HG02938 (cell line): ENCODE measurements around the gene PIR.

Source experiments
- ATAC-seq: cut with Tn5 transposase; IDR thresholded peaks from one replicate; pipeline ENCODE4 v1.9.1; 2021; ENCODE audit warnings: mild to moderate bottlenecking, moderate library complexity; ENCODE audit not compliant: unreplicated experiment

PIR gene

DNA sequence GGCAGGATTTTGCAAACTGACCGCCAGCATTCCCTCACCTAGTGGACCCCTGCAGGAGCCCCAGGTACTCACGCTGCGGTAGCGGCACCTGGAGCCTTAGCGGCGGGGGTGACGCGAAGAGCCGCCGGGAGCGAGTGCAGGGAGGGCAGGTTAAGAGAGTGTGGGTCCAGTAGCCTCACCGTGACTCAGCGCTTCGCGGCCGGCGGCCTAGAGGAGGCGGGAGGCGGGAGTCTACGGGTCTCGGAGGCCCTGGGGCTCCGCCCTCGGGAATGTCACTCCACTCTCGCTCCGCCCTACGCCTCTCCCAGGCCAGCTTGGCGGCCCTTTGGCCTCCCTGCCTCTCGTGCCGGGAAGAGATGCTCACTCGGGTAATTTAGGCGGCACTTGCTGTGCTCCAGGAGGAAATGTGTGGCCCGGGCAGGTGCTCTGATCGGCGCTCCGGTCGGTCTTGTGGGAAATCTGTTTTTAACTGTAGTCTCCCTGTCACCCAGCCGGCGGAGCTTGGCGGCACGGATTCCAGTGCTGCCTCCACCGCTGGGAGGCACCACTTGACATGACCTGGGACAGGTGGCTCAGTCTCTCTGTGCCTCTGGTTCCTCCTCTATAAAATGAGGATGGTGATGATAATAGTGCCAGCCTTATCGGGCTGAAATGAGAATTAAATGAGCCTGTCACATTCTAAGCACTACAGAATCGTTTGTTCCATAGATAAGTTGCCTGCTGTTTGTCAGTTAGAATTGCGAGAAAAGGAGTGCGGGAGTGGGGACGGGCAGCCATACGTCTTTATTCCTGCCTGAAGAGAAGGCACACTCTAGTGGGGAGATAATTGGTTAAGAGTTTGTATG is at the start of gene PIR:
Gene PIR, minus strand, starts transcription at position 216 of the 845 bp plus-strand sequence. CDS start 2,076 bp downstream, outside the sequence.
- peak; percentile 94 for ATAC-seq

DNA sequence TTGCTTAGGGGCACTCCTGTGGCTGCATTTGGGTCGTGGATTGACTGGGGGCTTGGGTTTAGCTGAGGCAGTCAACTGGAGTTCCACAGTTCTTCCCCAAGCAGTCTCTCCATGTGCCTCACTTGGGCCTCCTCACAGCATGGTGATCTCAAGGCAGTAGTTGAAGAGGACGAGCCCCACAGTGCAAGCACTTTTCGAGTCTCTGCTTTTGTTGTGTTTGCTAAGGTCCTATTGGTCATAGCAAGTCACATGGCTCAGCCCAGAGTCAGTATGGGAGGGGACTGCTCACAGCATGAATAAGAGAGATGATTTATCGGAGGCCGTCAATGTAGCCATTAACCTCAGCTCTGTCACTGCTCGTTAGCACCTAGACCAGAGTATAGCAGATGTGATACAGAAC is 37.2 kb upstream of the PIR start:
- ATAC-seq = no peak

DNA sequence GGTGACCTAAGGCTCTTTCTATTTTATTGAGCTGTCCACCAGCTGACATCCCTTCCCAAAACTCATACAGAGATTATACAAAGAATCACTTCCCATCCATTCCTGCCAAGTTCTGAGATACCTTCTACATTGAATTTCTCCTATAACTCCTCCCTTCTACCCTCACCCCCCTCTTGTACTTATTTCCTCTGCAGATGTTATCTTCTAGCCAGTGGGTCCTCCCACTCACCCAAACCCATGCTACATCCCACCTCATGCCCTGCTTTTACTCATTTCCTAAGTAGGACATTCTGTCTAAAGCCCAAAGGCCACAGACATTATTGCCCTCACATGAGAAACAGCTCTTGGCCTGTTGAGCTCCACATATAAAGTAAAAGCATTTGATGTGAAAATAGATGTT is 36.0 kb upstream of the PIR start:
- no peak for ATAC-seq

DNA sequence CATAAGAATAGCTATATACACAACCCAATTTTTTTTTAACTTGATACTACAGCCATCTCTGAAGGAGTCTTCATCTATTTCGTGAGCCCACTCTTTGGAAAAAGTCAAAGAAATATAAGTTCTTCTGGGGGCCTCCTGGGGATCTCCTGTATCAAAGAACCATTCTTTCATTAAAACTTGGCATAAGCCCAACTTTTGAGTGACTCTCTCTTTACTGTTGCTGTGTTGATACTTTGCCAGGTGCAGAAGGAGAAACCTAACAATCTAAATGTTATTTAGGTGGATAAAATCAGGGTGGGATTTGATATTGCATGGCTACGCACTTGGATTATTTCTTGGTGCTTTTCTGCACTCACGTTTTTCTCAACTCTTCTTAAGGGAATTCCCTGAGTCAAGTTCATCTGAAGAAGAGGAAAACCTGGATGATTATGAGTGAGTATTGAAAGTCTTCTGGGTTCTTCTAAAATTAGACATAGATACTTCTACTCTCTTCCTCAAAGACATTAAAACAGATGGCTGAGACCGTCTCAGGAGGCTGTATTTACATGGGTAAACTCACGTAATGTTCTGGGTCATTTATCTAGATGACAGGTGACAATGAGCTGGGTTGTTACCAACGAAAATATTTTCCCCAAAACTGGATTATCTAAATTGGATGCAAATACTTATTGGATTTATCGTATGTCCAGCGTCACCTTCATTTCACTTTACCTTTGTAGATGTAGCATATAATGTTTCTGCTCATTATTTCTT is 32.7 kb upstream of the PIR start:
- no peak for ATAC-seq

DNA sequence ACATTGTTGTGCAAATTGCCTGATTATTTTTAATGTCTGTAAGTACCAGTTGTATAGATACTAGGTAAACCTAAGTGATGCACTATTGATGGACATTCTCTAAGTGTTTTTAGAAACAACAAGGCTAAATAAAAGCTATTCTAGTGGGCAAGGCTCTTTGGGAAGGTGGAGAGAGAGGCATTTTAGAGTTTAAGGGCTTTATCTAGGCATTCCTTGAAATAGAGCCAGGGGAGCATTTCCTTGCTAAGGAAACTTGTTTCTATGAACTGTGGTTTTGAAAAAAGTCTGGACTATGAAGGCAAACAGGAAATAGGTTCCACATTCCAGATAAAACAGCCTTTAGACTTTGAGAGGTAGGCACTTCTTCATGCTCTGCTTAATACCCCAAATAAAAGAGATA is 31.3 kb upstream of the PIR start:
- no peak for ATAC-seq

DNA sequence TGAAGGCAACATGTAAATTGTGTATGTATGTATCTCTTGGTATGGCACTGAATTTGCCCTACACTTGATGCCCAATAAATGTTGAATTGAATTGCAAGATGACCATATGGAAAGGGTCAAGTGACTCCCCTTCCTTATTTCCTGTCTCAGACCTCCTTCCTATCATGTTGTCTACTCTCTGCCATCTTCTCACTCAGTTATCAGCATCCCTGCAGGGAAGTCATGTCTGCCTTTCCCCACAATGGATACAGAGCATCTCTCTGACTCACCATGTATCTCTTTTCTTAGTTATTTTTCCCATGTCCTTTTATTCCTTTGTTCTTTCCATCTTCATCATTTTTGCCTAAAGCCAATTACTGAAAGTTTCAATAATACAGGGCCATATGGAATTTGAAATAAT is 30.0 kb upstream of the PIR start:
- no peak for ATAC-seq

DNA sequence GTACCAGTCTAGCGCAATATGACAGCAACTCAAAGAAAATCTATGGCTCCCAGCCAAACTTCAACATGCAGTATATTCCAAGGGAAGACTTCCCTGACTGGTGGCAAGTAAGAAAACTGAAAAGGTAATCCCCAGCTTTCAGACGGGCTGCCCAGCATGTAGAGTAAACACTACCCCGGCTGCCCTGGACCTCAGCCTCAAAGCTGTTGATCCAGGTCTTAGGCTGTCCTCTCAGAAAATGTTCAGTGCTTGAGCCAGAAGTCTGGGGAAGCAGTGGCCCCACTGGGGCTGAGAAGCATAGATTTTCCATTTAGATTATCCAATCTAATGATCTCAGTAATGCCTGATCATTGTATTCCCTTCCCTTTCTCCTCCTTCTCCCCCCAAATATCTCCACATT is 29.3 kb upstream of the PIR start:
- ATAC-seq = no peak

DNA sequence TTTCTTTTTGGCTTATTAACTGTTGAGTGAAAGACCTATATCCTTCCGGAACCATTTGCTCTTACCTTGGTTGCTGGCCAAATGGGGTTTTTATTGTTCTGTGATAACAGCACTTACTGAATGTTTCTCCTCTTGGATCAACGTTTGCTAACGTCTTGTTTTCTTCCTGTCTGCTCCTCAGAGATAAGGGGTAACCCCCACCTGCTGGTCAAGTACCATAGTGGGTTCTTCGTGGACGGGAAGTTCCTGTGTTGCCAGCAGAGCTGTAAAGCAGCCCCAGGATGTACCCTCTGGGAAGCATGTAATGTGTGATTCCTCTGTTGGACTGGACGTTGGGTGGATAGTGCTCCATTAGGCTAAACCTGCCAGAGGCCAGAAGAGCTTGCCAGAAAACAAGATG is 22.8 kb upstream of the PIR start:
- ATAC-seq = no peak

DNA sequence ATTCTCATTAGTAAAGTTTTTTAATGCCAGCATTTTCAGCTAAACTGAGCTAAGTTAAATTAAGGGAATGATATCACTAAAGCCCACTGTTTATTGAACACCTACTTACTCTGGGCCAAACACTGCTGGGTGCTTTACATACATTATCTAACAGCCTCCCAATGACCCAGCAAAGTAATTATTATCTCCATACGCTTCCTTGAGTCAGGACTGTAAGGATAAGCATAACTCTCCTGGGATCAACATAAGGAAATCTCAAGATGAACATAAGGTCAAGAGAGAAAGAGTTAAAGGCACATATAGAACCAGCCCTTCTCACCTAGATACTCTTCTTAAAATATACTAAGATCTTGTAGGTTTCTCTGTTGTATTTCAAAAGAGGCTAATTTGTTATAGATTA is 21.1 kb upstream of the PIR start:
- no peak for ATAC-seq

DNA sequence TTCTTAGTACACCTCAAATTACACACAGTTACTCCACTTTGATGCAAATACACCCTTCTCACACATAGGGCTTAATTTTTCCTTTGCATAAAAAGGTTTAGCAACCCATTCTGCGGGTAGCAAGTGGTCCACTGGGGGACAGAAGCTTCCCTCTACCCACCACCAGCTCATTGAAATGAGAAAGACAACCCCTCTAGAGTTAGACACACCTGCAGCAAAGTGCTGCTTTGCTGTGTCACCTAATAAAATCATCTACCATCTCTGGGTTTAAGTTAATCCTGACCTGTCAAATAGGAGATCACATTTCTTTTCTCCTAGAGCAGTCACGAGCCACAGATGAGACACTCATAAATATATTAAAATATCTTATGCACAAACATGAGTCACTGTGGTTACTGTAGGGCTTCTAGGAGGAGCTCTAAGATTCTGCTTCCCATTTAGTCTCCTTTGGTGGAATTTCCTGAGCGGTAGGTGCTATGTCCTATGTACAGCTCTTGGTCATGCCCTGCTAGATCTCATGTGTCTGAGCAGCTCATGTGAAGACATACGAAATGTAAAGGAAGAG is 19.4 kb upstream of the PIR start:
- ATAC-seq = no peak

DNA sequence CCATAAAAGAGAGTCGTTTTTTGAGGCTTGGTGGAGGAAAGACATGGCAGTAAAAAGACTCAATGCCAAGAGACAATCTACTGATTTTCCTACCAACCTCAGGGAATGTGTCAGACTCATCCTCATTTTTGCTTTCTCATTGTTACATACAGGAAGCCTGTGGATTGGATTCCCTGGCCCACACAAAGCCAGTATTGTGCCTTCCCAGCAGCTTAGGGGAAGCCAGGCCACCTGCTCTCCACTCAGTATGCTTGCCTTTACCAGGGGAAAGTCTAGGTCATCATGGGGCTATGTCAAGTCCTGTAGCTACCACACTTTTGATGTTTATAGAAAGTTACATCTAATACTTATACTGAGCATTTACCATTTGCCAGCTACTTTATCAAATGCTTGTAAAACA is 18.4 kb upstream of the PIR start:
- no peak for ATAC-seq

DNA sequence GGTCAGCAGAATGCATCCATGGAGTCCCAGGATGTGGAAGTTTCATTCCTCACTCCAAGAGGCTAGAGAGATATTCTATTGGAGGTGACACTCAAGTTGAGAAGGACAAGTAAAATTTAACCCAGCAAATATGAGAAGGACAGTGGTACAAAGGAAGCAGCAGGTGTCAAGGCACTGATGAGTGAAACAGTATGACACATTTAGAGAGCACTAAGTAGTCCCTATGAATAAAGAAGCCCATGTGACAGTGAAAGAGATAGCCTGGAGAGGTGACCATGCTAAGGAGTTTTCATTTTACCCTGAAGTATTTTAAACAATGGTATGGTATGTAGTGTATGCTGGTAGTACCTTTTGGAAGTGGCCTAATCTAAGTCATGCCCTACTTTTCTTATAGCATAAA is 16.7 kb upstream of the PIR start:
- no peak for ATAC-seq

DNA sequence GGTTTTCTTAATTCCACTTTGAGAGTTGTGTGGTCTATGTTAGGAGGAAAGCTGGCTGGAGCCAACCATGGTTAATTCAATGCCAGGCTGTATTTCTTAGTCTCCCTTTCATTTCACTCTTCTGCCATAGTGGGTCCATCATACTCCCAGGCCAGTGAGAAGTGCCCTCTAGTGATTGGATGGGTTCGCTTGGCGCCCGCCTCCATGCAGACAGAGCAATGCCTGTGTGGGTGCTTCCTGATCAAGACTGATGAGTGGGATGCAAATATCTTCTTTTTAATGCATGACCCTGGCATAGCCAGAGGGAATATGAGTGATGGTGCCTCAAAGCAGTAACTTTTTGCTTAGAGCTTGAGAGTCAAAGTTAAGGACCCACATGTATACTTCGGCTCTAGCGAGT is 13.9 kb upstream of the PIR start:
- no peak for ATAC-seq

DNA sequence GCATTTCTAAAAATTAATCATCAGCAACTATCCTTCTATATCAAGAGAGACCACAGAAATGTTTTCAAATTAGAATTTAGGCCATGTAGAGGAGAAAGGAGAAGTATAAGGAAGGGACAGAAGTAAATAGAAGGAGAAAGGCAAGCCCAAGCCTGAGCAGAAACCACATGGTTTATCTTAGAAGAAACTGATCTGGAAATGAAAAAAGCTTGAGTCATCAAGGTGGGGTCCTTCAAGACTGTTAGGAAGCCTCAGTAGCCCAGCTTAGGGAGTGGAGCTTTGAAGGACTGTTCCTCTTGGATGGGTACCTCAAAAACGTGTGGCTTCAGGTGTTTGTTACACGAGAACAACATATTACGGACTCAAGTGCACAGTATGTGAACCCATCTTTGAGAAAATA is 12.0 kb upstream of the PIR start:
- ATAC-seq = no peak

DNA sequence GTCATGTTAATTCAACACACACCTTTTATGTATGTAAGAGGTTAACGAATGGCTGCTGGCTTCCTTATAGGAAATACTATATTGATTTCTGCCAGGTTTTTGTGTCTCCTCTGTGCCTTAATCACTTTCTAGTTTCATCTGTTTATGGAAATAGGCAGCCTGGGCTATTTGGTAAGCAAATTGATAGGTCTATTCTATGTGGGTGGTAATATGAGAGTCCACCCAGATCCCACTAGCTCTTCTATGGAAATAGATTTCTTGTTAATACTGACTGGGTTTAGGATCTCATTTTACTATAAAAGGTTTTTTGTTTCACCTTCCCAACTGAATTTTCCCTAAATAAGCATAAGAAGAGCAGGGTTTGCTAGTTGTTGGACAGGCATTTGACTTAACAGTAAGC is 11.5 kb upstream of the PIR start:
- no peak for ATAC-seq

DNA sequence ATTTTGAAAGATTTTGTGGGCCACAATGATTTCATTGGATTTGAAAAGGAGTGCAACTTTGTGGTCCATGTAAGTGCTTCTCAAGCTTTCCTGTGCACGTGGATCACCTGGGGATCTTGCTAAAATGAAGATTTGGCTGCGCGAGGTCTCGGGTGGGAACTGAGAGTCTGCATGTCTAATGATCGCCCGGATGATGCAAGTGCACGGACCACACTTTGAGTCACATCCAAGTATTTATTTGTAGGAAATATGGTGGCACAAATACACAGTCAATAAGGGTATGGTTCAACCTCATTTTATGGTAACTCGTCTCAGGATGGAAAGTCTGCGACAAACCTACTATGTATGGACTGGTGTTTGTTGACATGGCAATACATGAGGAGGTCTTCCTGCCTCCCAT is 8.4 kb upstream of the PIR start:
- ATAC-seq = no peak

DNA sequence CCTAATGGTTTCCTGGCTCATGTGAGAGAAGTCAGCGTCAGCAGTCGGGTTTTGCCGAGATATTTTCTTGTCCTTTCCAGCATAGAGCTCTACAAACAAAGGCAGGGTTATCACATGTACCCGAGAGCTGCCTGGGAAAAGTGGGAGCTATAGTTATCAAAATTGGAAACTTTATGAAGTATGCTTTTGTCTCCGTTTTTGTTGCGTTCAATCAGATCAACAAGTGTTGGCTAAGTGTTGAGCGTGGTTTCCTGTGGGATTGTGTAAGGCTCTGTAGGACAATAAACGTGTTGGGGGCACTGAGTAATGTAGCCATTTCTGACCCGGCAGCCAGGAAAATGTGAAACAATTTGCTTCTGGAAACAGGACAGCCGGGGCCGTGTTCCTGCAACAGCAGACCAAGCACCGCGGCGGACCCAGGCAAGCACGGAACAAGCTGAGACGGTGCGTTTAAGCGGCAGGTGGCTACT is 7.4 kb upstream of the PIR start, which contains the start of gene BMX:
Gene BMX, plus strand, starts transcription at position 311 of the 470 bp plus-strand sequence. CDS start 7,547 bp downstream, outside the sequence.
- no peak for ATAC-seq

DNA sequence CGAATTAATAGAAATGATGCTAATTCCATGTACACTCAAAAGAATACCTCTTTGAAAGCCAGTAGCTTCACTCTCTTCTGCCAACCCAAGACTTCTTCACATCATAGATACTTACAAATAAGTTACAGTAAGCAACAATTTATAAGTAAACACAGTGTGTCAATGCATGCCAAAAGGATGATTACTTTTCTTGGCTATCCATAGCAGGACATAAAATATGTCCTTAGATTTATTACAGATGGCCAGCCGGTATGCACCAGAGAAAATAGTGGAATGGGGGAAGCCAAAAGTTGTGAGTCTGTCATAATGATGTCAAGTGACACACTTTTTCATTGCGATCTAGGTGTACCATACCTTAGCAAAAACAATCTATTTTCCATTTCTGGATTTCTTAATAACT is 6.8 kb upstream of the PIR start:
- no peak for ATAC-seq

DNA sequence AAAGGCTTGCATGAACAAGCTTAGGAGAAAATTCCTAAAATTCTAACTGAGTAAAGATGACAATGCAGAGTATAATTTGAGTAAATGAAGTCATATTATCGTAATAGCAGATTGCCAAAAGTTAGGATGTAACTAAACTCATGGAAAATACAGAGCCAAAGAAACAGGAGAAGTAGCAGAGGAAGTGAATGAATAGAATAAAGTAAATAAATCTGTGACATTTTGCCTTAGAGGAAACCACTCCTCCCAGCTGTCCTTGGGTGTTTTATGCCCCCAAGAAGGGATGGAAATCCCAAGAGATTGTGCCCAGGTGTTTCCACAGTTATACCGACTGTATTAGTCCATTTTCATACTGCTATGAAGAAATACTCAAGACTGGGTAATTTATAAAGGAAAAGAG is 5.6 kb upstream of the PIR start:
- no peak for ATAC-seq

DNA sequence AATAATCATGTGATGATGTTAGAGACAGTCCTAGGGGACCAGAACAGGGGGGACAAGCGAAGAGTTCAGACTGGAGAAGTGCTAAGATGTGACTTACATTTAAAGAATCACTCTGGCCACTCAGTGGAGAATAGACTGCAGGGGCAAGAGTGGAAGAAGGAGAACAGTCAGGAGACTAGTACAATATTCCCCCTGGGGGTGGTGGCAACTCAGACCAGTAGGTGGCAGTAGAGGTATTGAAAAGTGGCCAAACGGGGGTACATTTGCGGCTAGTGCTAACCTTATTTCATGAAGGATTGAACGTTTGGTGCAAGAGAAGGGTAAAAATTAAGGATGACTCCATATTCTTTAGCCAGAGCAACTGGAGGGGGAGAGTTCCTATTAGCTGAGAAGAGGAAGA is 4.7 kb upstream of the PIR start:
- ATAC-seq = no peak

DNA sequence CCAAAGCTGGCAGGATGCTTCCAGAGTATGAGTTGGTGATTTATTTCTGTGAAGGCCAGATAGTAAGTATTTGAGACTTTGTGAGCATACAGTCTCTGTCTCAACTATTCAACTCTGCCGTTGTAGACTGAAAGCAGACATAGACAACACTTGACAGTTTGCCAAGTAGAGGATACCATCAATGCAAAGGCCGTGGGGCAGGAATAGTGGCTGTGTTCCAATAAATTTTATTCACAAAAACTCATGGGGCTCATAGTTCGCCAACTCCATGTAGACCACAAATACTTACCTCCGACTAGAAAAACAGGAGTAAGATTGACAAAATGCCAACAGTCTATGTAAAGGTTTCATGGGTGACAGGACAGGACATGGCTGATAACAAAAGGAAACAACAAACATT is 3.7 kb upstream of the PIR start:
- ATAC-seq = no peak

DNA sequence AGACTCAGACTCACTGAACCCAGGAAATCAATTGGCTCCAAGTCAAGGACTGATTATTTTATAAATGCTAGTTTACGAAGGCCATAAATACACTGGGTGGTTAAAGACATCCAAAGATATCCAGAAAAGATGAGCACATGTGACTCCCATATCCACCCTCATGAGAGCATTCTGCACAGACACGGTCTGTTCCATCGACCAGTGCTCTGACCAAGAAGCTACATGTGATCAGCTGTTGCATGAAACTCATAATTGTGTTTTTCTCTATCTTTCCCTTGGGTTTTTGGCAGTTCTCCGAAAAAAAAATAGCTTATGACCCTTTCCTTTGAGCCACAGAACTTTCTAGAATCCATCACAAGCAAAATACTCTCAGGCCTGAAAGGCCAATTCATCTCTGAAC is 2.7 kb upstream of the PIR start:
- ATAC-seq = no peak
